Right cardiac atrium (tissue), 5 donors: ENCODE measurements around the gene RARB. TPM values are rescaled to one million over a fixed set of nuclear protein-coding genes. Genes with fewer than 3 reads are reported as not detected.

Experiments used
- ATAC-seq, 2 donors: fragments of 200-7000 bp; cut with Tn5 transposase; one replicate each; pipeline versions ENCODE4 v1.8.0 to v1.9.1; 2020; ENCODE audit warnings: moderate library complexity in 2 of 2, mild to moderate bottlenecking in 1 of 2
- DNase-seq, 3 donors: peaks; one replicate each; pipeline ENCODE4 v3.0.0-alpha.2; 2020
- H3K27ac ChIP-seq: one replicate; pipeline ENCODE4 v1.5.1; 2013; ENCODE audit warnings: mild to moderate bottlenecking, low read length, control low read depth, moderate library complexity
- H3K27me3 ChIP-seq: one replicate; pipeline ENCODE4 v1.6.1; 2013; ENCODE audit not compliant: control insufficient read depth, insufficient read depth
- H3K4me1 ChIP-seq: one replicate; pipeline ENCODE4 v1.6.1; 2013; ENCODE audit warnings: low read length; ENCODE audit not compliant: control insufficient read depth, insufficient read depth
- H3K4me3 ChIP-seq: one replicate; pipeline ENCODE4 v1.5.1; 2013; ENCODE audit warnings: low read length, control low read depth
- H3K9me3 ChIP-seq: one replicate; pipeline ENCODE4 v1.6.1; 2013; ENCODE audit warnings: low read length; ENCODE audit not compliant: control insufficient read depth
- WGBS: extraction: QIAGEN DNeasy Blood & Tissue Kit; methylation state at CpG from one replicate; pipeline ENCODE4 v1.1.7; 2013; 5-methylcytosine and 5-hydroxymethylcytosine counted together
- intact Hi-C, 4 donors: fragments of 100-400 bp; cut with DNase I; formaldehyde crosslinking; loops; one replicate each; pipeline versions ENCODE4 v1.11.0 to v1.14.0; 2022 to 2023
- polyA plus RNA-seq: library from polyadenylated mRNA; stranded (reverse); fragments of 200-250 nt; gene quantifications from one replicate; pipeline ENCODE4 v1.2.3, GENCODE V29; 2013
- total RNA-seq, 4 donors: library from RNA; stranded (reverse); fragmentation: NEBNext Ultra II Directional; extraction: Animal tissue kit (Norgen Biotek cat#: 25700); gene quantifications; one replicate each; pipeline ENCODE4 v1.2.1, GENCODE V29; 2021
- donor health status: healthy with polysubstance abuse.
- donor health status: DM: no; HTN: yes; CAD: no.
- donor health status: DM: no; HTN: no; CAD: no.
- donor health status: DM: no; HTN: yes; CAD: no; lungs with severe emphysema.
- donor health status: DM: yes; HTN: yes; CAD: no.

Gene RARB
- total and polyA plus RNA-seq, 5 donors: 9.5 to 26.4 (median 24.0) TPM

DNA sequence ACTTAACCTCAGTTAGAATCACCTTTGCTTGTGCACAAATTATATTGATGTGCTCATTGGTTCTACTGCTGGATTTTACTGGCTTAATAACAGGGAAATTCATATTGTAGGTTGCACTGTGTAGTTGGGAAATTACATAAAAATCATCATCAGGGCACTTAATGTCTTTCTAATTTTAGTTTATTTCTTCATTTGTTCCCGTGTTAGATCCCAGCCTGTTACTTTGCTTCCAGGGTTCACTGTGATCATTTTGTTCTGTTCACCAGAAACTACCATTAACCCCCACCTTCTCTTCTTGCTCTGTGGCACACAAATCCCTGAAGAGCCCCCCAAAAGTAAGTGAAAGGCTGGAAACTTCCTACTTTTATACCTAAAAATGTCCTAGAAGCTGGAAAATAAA lies 80.4 kb downstream of the RARB start:
- Histone ChIP-seq H3K4me3 (no peak overlapping the region), H3K9me3 (no peaks in the 10 kb centered on the region), H3K27ac (no peak overlapping the region), H3K4me1 (peaks cover 13% of the 10 kb centered on the region), H3K27me3 (no peaks in the 10 kb centered on the region)
- ATAC-seq: no peak
- intact Hi-C loops: no loop called here
- WGBS: 22% methylated on average over 1 of the region's 1 CpG
- no peak for DNase-seq

DNA sequence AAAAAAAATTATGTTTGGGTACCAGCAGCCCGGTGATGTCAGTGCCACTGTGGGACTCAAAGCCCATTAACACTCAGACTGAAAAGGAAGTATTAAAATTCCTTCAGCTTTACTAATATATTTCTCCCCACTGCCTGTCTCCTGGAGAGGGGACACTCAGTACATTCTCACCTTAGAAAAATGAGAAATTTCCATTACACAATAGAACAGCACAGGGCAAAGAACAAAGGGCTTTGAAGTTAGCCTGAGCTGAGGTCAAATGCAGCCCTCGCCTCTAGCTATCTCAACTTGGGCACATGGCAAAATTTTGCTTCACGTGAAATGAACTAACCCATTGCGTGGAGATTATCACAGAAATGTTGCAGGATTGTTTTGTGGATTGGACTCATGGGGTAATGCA lies 80.8 kb downstream of the RARB start:
- DNase-seq (no peak), ATAC-seq (peak; percentile 34 to 63)
- H3K4me3 ChIP-seq: no peak overlapping the region
- peaks cover 14% of the 10 kb centered on the region for H3K4me1 ChIP-seq
- H3K9me3 ChIP-seq: no peaks in the 10 kb centered on the region
- H3K27me3 ChIP-seq: no peaks in the 10 kb centered on the region
- H3K27ac ChIP-seq: peak overlapping the region; percentile 58
- 40% methylated on average over 4 of the region's 4 CpGs for WGBS
- intact Hi-C loops: no loop called here

DNA sequence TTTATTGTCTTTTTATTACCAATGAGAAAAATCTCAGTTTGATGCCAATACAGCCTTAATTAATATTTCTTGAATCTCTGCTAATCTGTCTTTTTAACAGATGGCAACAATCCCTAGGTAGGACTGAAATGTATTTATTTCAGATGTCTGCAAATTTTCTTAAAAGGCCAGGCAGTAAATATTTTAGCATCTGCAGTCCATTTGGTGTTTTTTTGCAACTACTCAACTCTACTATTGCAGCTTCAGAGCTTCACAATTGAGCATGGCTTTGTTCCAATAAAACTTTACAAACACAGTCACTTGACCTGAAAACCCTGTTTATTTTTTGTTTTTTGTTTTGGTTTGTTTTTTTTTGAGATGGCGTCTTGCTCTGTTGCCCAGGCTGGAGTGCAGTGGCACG lies 82.7 kb downstream of the RARB start:
- DNase-seq (no peak), ATAC-seq (no peak)
- H3K4me1 ChIP-seq: peaks cover 16% of the 10 kb centered on the region
- no peak overlapping the region for H3K4me3 ChIP-seq
- intact Hi-C loops: no loop called here
- H3K27ac ChIP-seq: no peak overlapping the region
- H3K9me3 ChIP-seq: no peaks in the 10 kb centered on the region
- WGBS: 97% methylated on average over 2 of the region's 2 CpGs
- no peaks in the 10 kb centered on the region for H3K27me3 ChIP-seq

DNA sequence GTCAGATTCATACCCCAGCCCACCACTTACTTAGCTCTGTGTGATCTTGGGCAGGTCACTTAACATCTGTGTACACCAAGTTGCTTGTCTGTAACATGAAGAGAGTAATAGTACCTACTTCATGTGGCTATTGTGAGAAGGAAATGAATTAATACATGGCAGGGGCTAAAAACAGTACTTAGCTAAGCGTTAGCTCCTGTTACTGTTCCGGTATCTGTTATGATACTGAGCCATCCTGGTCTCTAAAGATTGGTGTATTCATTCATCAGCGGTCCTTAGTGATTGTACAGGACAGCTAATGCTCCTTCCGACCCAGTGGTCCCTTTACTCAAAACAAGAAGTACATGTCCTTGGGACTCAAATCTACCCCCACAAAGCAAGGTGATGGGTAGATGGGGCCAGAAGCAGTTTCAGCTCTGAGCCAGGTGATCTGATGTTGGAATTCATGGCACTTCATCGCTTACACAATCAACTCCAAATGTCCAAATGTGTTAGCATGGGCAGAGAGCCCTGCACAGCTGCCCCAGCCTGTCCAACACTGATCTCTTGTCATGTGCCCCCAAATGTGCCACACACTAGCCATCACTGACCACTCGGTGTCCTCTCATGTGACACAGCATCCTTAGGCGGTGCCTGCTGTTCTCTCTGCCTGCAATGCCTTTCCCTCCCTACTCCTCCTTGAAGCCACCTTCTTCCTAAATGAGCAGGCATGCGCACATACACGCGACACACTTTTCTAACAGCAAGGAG lies 84.1 kb downstream of the RARB start:
- 82% methylated on average over 10 of the region's 10 CpGs for WGBS
- Histone ChIP-seq H3K4me3 (no peak overlapping the region), H3K27me3 (no peaks in the 10 kb centered on the region), H3K4me1 (peaks cover 16% of the 10 kb centered on the region), H3K27ac (peak overlapping the region; percentile 75), H3K9me3 (no peaks in the 10 kb centered on the region)
- ATAC-seq: peak in 1 of 2 donors; percentile 30
- intact Hi-C loops: no loop called here
- no peak for DNase-seq

DNA sequence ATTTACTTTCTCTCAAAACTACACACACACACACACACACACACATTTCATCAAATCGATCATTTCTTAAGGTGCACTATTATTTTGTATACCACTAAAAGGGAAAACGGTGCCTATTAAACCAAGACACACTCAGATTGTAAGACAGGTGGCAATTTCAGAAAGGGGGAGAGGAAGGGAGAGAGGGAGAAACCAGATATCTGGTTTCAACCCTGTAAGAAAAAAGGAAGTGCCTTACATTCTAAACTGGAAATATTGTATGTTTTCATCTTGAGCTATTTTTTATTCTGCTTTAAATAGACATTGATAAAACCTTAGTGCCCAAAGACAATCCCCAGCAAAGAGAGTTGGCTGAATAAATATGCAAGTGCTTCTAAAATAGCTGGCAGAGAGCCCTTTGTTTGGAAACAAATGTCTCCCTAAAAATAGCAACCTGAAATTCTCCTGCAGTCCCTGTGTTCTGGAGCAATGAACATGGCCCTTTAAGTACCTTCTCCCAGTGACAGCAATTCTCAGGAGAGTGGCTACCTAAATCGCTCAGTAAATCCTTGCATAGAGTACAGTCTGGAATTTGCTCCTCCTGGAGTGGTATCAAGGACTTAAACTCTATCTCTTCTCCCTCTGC lies 85.7 kb downstream of the RARB start:
- ATAC-seq: peak; percentile 55 to 66
- peaks cover 13% of the 10 kb centered on the region for H3K4me1 ChIP-seq
- no peak for DNase-seq
- no peak overlapping the region for H3K4me3 ChIP-seq
- intact Hi-C loops: no loop called here
- H3K9me3 ChIP-seq: no peaks in the 10 kb centered on the region
- WGBS: 37% methylated on average over 3 of the region's 3 CpGs
- no peaks in the 10 kb centered on the region for H3K27me3 ChIP-seq
- H3K27ac ChIP-seq: peak overlapping the region; percentile 59

DNA sequence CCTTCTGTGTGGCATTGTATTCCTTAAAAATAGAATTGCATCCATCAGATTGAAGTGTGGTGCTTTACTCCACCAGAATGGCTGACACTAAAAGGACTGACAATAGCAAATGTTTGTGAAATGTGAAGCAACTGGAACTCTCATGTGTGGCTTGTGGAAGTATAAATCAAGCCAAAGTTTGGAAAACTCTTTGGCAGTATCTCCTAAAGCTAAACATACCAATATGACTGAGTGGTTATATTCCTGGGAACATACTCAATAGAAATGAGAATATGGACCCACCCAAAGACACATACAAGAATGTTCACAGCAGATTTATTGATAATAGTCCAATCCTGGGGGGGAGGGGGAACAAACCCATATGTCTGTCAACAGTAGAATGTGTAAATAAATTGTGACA lies 87.1 kb downstream of the RARB start:
- H3K27ac ChIP-seq: no peak overlapping the region
- DNase-seq: no peak
- intact Hi-C loops: no loop called here
- no peaks in the 10 kb centered on the region for H3K9me3 ChIP-seq
- H3K4me3 ChIP-seq: no peak overlapping the region
- H3K4me1 ChIP-seq: peaks cover 6% of the 10 kb centered on the region
- ATAC-seq: no peak
- no peaks in the 10 kb centered on the region for H3K27me3 ChIP-seq

DNA sequence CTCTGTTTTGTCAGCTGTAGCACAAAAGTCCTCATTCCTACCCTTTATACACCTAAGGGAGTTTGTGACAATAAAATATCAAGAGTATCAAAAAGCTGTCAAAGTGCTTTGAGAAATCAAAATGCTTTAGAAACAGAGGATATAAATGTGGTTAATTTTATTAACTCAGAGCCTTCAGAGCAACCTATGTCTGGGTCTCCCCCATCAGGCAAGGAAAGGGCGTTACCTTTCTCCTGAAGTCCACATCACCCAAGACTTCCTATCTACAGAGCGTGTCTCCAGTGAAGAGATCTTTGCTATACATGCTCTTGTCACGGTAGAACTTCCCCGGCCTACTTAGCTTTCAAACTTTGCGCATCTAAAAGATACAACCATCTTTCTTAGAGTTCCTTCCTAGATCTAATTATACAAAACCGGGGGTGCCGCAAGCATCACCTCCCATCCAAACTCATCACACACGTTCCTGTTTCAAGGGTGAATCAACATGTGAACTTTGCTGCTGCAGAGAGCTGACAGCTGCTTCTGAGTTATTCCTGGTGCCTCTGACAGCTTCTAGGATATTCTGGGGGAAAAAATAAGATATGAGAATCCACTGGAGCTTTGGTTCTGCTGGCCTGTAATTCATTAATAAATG lies 93.0 kb downstream of the RARB start:
- Histone ChIP-seq H3K27me3 (no peaks in the 10 kb centered on the region), H3K27ac (no peak overlapping the region), H3K4me1 (no peaks in the 10 kb centered on the region), H3K9me3 (no peaks in the 10 kb centered on the region), H3K4me3 (no peak overlapping the region)
- WGBS: 59% methylated on average over 8 of the region's 8 CpGs
- intact Hi-C loops: no loop called here
- ATAC-seq (peak in 1 of 2 donors; percentile 35), DNase-seq (no peak)

DNA sequence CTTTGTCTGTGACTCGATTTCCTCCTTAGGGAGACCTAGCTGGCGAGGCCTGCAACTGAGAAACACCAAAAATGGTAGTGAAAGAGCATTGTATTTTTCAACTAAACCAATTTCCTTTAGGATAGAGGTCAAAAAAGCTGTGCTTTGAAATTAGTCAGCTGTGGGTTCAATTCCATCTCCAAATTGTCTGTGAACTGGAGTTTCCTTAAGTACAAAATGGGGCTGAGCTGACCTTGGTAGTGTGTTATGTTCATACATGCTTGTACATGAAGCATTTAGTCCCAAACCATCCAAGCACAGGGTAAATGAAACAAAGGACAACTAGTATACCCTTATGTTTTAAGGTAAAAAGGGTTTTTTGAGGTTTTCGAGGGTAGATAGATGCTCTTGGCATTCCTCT lies 99.3 kb downstream of the RARB start:
- H3K9me3 ChIP-seq: no peaks in the 10 kb centered on the region

DNA sequence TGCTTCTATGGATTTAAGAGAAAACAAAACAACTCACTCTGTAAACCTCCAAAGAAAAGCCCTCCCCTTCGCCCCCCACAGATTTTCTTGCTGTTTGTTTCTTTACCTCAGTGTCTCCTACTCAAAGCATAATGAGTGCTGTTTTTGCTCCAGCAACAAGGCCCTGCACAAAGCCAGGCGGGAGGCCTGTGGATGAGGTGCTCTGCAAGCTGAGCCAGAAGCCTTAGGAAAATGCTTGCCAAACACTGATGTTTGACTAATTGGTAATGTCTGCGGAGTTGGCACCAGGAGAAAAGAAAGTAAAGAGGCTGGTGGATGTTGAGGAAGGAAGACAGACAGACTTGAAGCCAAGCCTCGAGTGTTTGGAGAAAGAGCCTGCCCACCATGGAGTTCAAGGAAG lies 99.7 kb downstream of the RARB start:
- Histone ChIP-seq H3K4me3 (no peak overlapping the region), H3K9me3 (no peaks in the 10 kb centered on the region), H3K27ac (no peak overlapping the region), H3K4me1 (peaks cover 7% of the 10 kb centered on the region), H3K27me3 (no peaks in the 10 kb centered on the region)
- intact Hi-C loops: no loop called here
- peak in 1 of 2 donors; percentile 17 for ATAC-seq
- 63% methylated on average over 4 of the region's 4 CpGs for WGBS
- DNase-seq: no peak

More for the DNA sequence above, 99.3 kb downstream of the RARB start:
- Histone ChIP-seq H3K27ac (no peak overlapping the region), H3K27me3 (no peaks in the 10 kb centered on the region), H3K4me1 (peaks cover 7% of the 10 kb centered on the region), H3K4me3 (no peak overlapping the region)
- DNase-seq: no peak
- ATAC-seq: no peak
- intact Hi-C loops: no loop called here
- WGBS: 92% methylated on average over 3 of the region's 3 CpGs

DNA sequence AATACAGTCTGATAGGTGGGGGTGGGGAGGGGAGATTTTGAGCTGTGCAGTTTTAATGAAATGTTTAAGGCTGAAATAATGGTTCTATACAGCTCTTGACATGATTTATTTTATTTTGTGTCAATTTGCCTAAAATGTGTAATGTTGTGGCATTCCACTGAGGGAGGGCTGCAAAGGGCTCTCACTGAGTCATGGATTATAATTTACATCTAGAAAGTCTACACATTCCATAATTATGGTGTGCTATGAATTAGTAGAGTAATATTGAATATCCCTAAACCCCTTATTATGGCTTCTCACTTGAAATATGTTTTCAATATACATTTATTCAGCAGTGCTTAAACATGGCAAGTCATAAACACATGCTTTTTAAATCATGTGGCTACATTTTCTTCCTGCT lies 103.9 kb downstream of the RARB start:
- DNase-seq: no peak
- no peaks in the 10 kb centered on the region for H3K27me3 ChIP-seq
- no peak overlapping the region for H3K4me3 ChIP-seq
- no peaks in the 10 kb centered on the region for H3K9me3 ChIP-seq
- ATAC-seq: no peak
- no peak overlapping the region for H3K27ac ChIP-seq
- intact Hi-C loops: loop anchor here in 1 of 4 donors (10.0 kb wide), 1 partner anchor 63 kb away; no protein-coding TSS in a partner anchor
- H3K4me1 ChIP-seq: peaks cover 10% of the 10 kb centered on the region

DNA sequence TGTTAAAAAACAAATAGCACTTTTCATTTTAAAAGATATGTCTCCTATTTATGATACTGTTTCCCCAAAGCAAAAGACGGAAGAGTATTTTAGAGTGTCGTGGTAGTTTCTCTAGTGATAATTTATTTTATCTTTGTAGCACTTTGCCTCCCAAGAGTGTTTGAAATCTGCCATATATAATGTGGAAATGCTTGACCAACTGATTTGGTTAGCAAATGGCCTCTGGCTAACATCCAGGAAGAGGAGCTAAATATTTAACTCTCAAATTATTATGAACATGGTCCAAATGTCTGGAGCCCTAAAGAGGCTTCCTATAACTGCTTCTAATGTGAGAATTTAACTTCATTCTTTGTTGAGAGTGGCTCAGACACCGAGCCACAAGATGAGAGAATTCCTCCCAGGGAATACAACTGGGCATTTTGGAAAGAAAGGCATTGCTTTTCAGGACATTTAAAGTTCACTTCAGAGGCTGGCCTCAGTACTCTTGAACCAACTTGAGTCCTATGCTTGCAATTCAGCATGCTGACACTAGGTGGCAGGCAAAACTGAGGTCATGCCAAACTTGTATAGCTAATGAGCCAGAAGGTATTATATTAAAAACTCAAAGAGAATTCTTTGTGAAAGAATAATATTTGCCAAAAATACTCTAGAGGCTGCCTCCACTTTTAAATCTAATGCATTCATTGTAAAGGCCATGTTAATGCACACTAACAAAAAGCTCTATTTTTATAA lies 104.5 kb downstream of the RARB start:
- H3K4me3 ChIP-seq: no peak overlapping the region
- H3K4me1 ChIP-seq: peaks cover 10% of the 10 kb centered on the region
- H3K9me3 ChIP-seq: no peaks in the 10 kb centered on the region
- ATAC-seq: no peak
- no peak for DNase-seq
- H3K27me3 ChIP-seq: no peaks in the 10 kb centered on the region
- no peak overlapping the region for H3K27ac ChIP-seq
- WGBS: 67% methylated on average over 3 of the region's 3 CpGs
- intact Hi-C loops: loop anchor here in 1 of 4 donors (10.0 kb wide), 1 partner anchor 62 kb away; no protein-coding TSS in a partner anchor
